ENCODE results near the gene MRPL22. TPM values are rescaled to one million over a fixed set of nuclear protein-coding genes. Genes with fewer than 3 reads are reported as not detected.

The MRPL22 gene
- total RNA-seq, 3 donors from 2014 or later (not counting 1 experiment from before 2014, with no cell fraction given): 30.5 to 38.0 (median 30.9) TPM

- Mint-ChIP-seq H3K36me3 (no peaks in the 10 kb centered on the region), H3K27ac (no peak within 1 kb of the TSS), H3K4me3 (no peak within 1 kb of the TSS), H3K27me3 (ENCODE audit: low read depth in 2 of 2) (peaks cover 13 to 48% of the 10 kb centered on the region in 2 donors), H3K9me3 (no peaks in the 10 kb centered on the region), H3K4me1 (no peaks in the 10 kb centered on the region)
- Histone ChIP-seq H3K9me3 (ENCODE audit: control insufficient read depth, insufficient read depth, low read length) (no peaks in the 10 kb centered on the region), H3K27me3 (ENCODE audit: control insufficient read depth, insufficient read depth, low read length) (no peaks in the 10 kb centered on the region), H3K36me3 (ENCODE audit: control insufficient read depth, insufficient read depth, low read length) (no peaks in the 10 kb centered on the region), H3K27ac (ENCODE audit: low read length) (no peak within 1 kb of the TSS), H3K4me1 (ENCODE audit: control insufficient read depth, insufficient read depth, low read length) (no peaks in the 10 kb centered on the region), H3K4me3 (ENCODE audit: low read length) (no peak within 1 kb of the TSS)
- ATAC-seq (no peak), DNase-seq (no peak)
- 96% methylated on average over 19 of the region's 21 CpGs for WGBS (ENCODE audit: insufficient coverage)
- intact Hi-C loops (cut with micrococcal nuclease): no loop called here
- no peak for TF ChIP-seq CTCF (IDR thresholded peaks at IDR 0.05)
These were observed 72.7 kb downstream of the MRPL22 start, which contains the start of gene KIF4B for GRCh38 chr5:155013526-155013925. TSS of gene KIF4B (plus strand) at chr5:155013755. CDS start at chr5:155013860, 105 bp downstream.

- H3K4me3 Mint-ChIP-seq: no peak overlapping the region
- no peaks in the 10 kb centered on the region for H3K4me1 Mint-ChIP-seq
- WGBS (ENCODE audit: insufficient coverage): 72% methylated on average over 4 of the region's 6 CpGs
These were observed 74.4 kb downstream of the MRPL22 start for GRCh38 chr5:155015239-155015638.

GRCh38 chr5:155017610-155018009 lies 76.7 kb downstream of the MRPL22 start:
- Mint-ChIP-seq H3K27me3 (ENCODE audit: low read depth in 2 of 2) (peaks cover 10 to 36% of the 10 kb centered on the region in 2 donors), H3K9me3 (no peaks in the 10 kb centered on the region), H3K4me3 (no peak overlapping the region), H3K4me1 (no peaks in the 10 kb centered on the region), H3K36me3 (no peaks in the 10 kb centered on the region), H3K27ac (no peak overlapping the region)
- DNase-seq (no peak), ATAC-seq (no peak)
- Histone ChIP-seq H3K27ac (ENCODE audit: low read length) (no peak overlapping the region), H3K27me3 (ENCODE audit: control insufficient read depth, insufficient read depth, low read length) (no peaks in the 10 kb centered on the region), H3K4me3 (ENCODE audit: low read length) (no peak overlapping the region), H3K36me3 (ENCODE audit: control insufficient read depth, insufficient read depth, low read length) (no peaks in the 10 kb centered on the region), H3K4me1 (ENCODE audit: control insufficient read depth, insufficient read depth, low read length) (no peaks in the 10 kb centered on the region), H3K9me3 (ENCODE audit: control insufficient read depth, insufficient read depth, low read length) (no peaks in the 10 kb centered on the region)
- intact Hi-C loops (cut with micrococcal nuclease): no loop called here
- WGBS (ENCODE audit: insufficient coverage): 67% methylated on average over 2 of the region's 2 CpGs
- TF ChIP-seq CTCF (IDR thresholded peaks at IDR 0.05): no peak

More at GRCh38 chr5:155015239-155015638, 74.4 kb downstream of the MRPL22 start:
- ATAC-seq: no peak
- Mint-ChIP-seq H3K27ac (no peak overlapping the region), H3K36me3 (no peaks in the 10 kb centered on the region), H3K9me3 (no peaks in the 10 kb centered on the region), H3K27me3 (ENCODE audit: low read depth in 2 of 2) (peaks cover 13 to 48% of the 10 kb centered on the region in 2 donors)
- no peak for TF ChIP-seq CTCF (IDR thresholded peaks at IDR 0.05)
- no peaks in the 10 kb centered on the region for H3K36me3 ChIP-seq (ENCODE audit: control insufficient read depth, insufficient read depth, low read length)
- no peak for DNase-seq
- no peaks in the 10 kb centered on the region for H3K4me1 ChIP-seq (ENCODE audit: control insufficient read depth, insufficient read depth, low read length)
- intact Hi-C loops (cut with micrococcal nuclease): no loop called here
- no peak overlapping the region for H3K4me3 ChIP-seq (ENCODE audit: low read length)
- H3K27me3 ChIP-seq (ENCODE audit: control insufficient read depth, insufficient read depth, low read length): no peaks in the 10 kb centered on the region
- H3K9me3 ChIP-seq (ENCODE audit: control insufficient read depth, insufficient read depth, low read length): no peaks in the 10 kb centered on the region
- no peak overlapping the region for H3K27ac ChIP-seq (ENCODE audit: low read length)

Other genes with a start within 250 kb of the MRPL22 start
- gene LARP1, start 185.7 kb upstream of the MRPL22 start, total RNA-seq: 100 to 1,000 TPM; 103 to 117 (median 112) TPM
- gene FAXDC2, start 90.5 kb upstream of the MRPL22 start, total RNA-seq: 1 to 10 TPM in 2 of 3 donors, under 1 TPM in 1; 0.48 to 2.9 (median 1.4) TPM
- gene CNOT8, start 82.4 kb upstream of the MRPL22 start, total RNA-seq: 100 to 1,000 TPM; 115 to 128 (median 124) TPM
- gene GEMIN5, start 2.9 kb upstream of the MRPL22 start, total RNA-seq: 10 to 100 TPM in 1 of 3 donors, 1 to 10 TPM in 2; 6.3 to 12.7 (median 7.8) TPM
- gene KIF4B, start 72.7 kb downstream of the MRPL22 start, total RNA-seq: not detected

All from natural killer cell (primary cell).